ENCODE measurements around the gene PMS2.

The PMS2 gene

GRCh38 chr7:6028563-6028962, 19.7 kb upstream of the PMS2 start:
- no peak overlapping the region for H3K9ac ChIP-seq (ENCODE audit: low read depth, low read length)
- H3K9me3 ChIP-seq (ENCODE audit: control insufficient read depth, insufficient read depth, low read length) = no peaks in the 10 kb centered on the region
- H3K27ac ChIP-seq (ENCODE audit: low read depth, low read length) = no peak overlapping the region
- H3K36me3 ChIP-seq (ENCODE audit: control insufficient read depth, insufficient read depth, low read length) = peaks cover 95% of the 10 kb centered on the region
- H3K4me1 ChIP-seq (ENCODE audit: control insufficient read depth, insufficient read depth, low read length) = no peaks in the 10 kb centered on the region
- H3K4me3 ChIP-seq (ENCODE audit: low read depth, low read length) = no peak overlapping the region
- H3K27me3 ChIP-seq (ENCODE audit: control insufficient read depth, insufficient read depth, low read length) = no peaks in the 10 kb centered on the region

- Histone ChIP-seq H3K9me3 (ENCODE audit: control insufficient read depth, insufficient read depth, low read length) (no peaks in the 10 kb centered on the region), H3K4me1 (ENCODE audit: control insufficient read depth, insufficient read depth, low read length) (no peaks in the 10 kb centered on the region), H3K27ac (ENCODE audit: low read depth, low read length) (no peak overlapping the region), H3K36me3 (ENCODE audit: control insufficient read depth, insufficient read depth, low read length) (peaks cover 96% of the 10 kb centered on the region), H3K27me3 (ENCODE audit: control insufficient read depth, insufficient read depth, low read length) (no peaks in the 10 kb centered on the region), H3K9ac (ENCODE audit: low read depth, low read length) (no peak overlapping the region), H3K4me3 (ENCODE audit: low read depth, low read length) (no peak overlapping the region)
Measured at GRCh38 chr7:6027806-6028365, 19.0 kb upstream of the PMS2 start.

- no peak overlapping the region for H3K4me3 ChIP-seq (ENCODE audit: low read depth, low read length)
- no peaks in the 10 kb centered on the region for H3K27me3 ChIP-seq (ENCODE audit: control insufficient read depth, insufficient read depth, low read length)
- no peak overlapping the region for H3K27ac ChIP-seq (ENCODE audit: low read depth, low read length)
- peaks cover 96% of the 10 kb centered on the region for H3K36me3 ChIP-seq (ENCODE audit: control insufficient read depth, insufficient read depth, low read length)
- no peaks in the 10 kb centered on the region for H3K4me1 ChIP-seq (ENCODE audit: control insufficient read depth, insufficient read depth, low read length)
- H3K9ac ChIP-seq (ENCODE audit: low read depth, low read length) = no peak overlapping the region
- no peaks in the 10 kb centered on the region for H3K9me3 ChIP-seq (ENCODE audit: control insufficient read depth, insufficient read depth, low read length)
Measured at GRCh38 chr7:6026820-6027311, 18.0 kb upstream of the PMS2 start.

- H3K27ac ChIP-seq (ENCODE audit: low read depth, low read length) = no peak overlapping the region
- H3K4me1 ChIP-seq (ENCODE audit: control insufficient read depth, insufficient read depth, low read length) = no peaks in the 10 kb centered on the region
- H3K4me3 ChIP-seq (ENCODE audit: low read depth, low read length) = no peak overlapping the region
- no peaks in the 10 kb centered on the region for H3K9me3 ChIP-seq (ENCODE audit: control insufficient read depth, insufficient read depth, low read length)
- no peaks in the 10 kb centered on the region for H3K27me3 ChIP-seq (ENCODE audit: control insufficient read depth, insufficient read depth, low read length)
- peaks cover 98% of the 10 kb centered on the region for H3K36me3 ChIP-seq (ENCODE audit: control insufficient read depth, insufficient read depth, low read length)
- no peak overlapping the region for H3K9ac ChIP-seq (ENCODE audit: low read depth, low read length)
Measured at GRCh38 chr7:6026011-6026819, 17.4 kb upstream of the PMS2 start.

GRCh38 chr7:6023974-6024435, 15.2 kb upstream of the PMS2 start:
- no peak overlapping the region for H3K27ac ChIP-seq (ENCODE audit: low read depth, low read length)
- no peak overlapping the region for H3K9ac ChIP-seq (ENCODE audit: low read depth, low read length)
- no peaks in the 10 kb centered on the region for H3K4me1 ChIP-seq (ENCODE audit: control insufficient read depth, insufficient read depth, low read length)
- peaks cover 100% of the 10 kb centered on the region for H3K36me3 ChIP-seq (ENCODE audit: control insufficient read depth, insufficient read depth, low read length)
- no peaks in the 10 kb centered on the region for H3K9me3 ChIP-seq (ENCODE audit: control insufficient read depth, insufficient read depth, low read length)
- H3K27me3 ChIP-seq (ENCODE audit: control insufficient read depth, insufficient read depth, low read length) = no peaks in the 10 kb centered on the region
- H3K4me3 ChIP-seq (ENCODE audit: low read depth, low read length) = no peak overlapping the region

GRCh38 chr7:6022707-6023106, 13.9 kb upstream of the PMS2 start:
- Histone ChIP-seq H3K9me3 (ENCODE audit: control insufficient read depth, insufficient read depth, low read length) (no peaks in the 10 kb centered on the region), H3K27me3 (ENCODE audit: control insufficient read depth, insufficient read depth, low read length) (no peaks in the 10 kb centered on the region), H3K4me3 (ENCODE audit: low read depth, low read length) (no peak overlapping the region), H3K27ac (ENCODE audit: low read depth, low read length) (no peak overlapping the region), H3K9ac (ENCODE audit: low read depth, low read length) (no peak overlapping the region), H3K36me3 (ENCODE audit: control insufficient read depth, insufficient read depth, low read length) (peaks cover 98% of the 10 kb centered on the region), H3K4me1 (ENCODE audit: control insufficient read depth, insufficient read depth, low read length) (no peaks in the 10 kb centered on the region)

GRCh38 chr7:6020371-6021286, 11.8 kb upstream of the PMS2 start:
- no peaks in the 10 kb centered on the region for H3K9me3 ChIP-seq (ENCODE audit: control insufficient read depth, insufficient read depth, low read length)
- no peaks in the 10 kb centered on the region for H3K27me3 ChIP-seq (ENCODE audit: control insufficient read depth, insufficient read depth, low read length)
- H3K27ac ChIP-seq (ENCODE audit: low read depth, low read length) = no peak overlapping the region
- no peak overlapping the region for H3K4me3 ChIP-seq (ENCODE audit: low read depth, low read length)
- no peak overlapping the region for H3K9ac ChIP-seq (ENCODE audit: low read depth, low read length)
- H3K36me3 ChIP-seq (ENCODE audit: control insufficient read depth, insufficient read depth, low read length) = peaks cover 95% of the 10 kb centered on the region
- H3K4me1 ChIP-seq (ENCODE audit: control insufficient read depth, insufficient read depth, low read length) = no peaks in the 10 kb centered on the region

- Histone ChIP-seq H3K27ac (ENCODE audit: low read depth, low read length) (no peak overlapping the region), H3K4me3 (ENCODE audit: low read depth, low read length) (no peak overlapping the region), H3K36me3 (ENCODE audit: control insufficient read depth, insufficient read depth, low read length) (peaks cover 83% of the 10 kb centered on the region), H3K27me3 (ENCODE audit: control insufficient read depth, insufficient read depth, low read length) (no peaks in the 10 kb centered on the region), H3K9me3 (ENCODE audit: control insufficient read depth, insufficient read depth, low read length) (no peaks in the 10 kb centered on the region), H3K4me1 (ENCODE audit: control insufficient read depth, insufficient read depth, low read length) (no peaks in the 10 kb centered on the region), H3K9ac (ENCODE audit: low read depth, low read length) (no peak overlapping the region)
Measured at GRCh38 chr7:6016653-6016966, 7.8 kb upstream of the PMS2 start.

GRCh38 chr7:6015917-6016652, 7.2 kb upstream of the PMS2 start:
- no peak overlapping the region for H3K27ac ChIP-seq (ENCODE audit: low read depth, low read length)

GRCh38 chr7:6012355-6013104, 3.7 kb upstream of the PMS2 start:
- H3K9me3 ChIP-seq (ENCODE audit: control insufficient read depth, insufficient read depth, low read length) = no peaks in the 10 kb centered on the region
- H3K4me1 ChIP-seq (ENCODE audit: control insufficient read depth, insufficient read depth, low read length) = no peaks in the 10 kb centered on the region
- peaks cover 56% of the 10 kb centered on the region for H3K36me3 ChIP-seq (ENCODE audit: control insufficient read depth, insufficient read depth, low read length)
- no peak overlapping the region for H3K27ac ChIP-seq (ENCODE audit: low read depth, low read length)
- H3K4me3 ChIP-seq (ENCODE audit: low read depth, low read length) = no peak overlapping the region
- no peaks in the 10 kb centered on the region for H3K27me3 ChIP-seq (ENCODE audit: control insufficient read depth, insufficient read depth, low read length)
- no peak overlapping the region for H3K9ac ChIP-seq (ENCODE audit: low read depth, low read length)

More at GRCh38 chr7:6015917-6016652, 7.2 kb upstream of the PMS2 start:
- Histone ChIP-seq H3K27me3 (ENCODE audit: control insufficient read depth, insufficient read depth, low read length) (no peaks in the 10 kb centered on the region), H3K9me3 (ENCODE audit: control insufficient read depth, insufficient read depth, low read length) (no peaks in the 10 kb centered on the region), H3K36me3 (ENCODE audit: control insufficient read depth, insufficient read depth, low read length) (peaks cover 83% of the 10 kb centered on the region), H3K4me1 (ENCODE audit: control insufficient read depth, insufficient read depth, low read length) (no peaks in the 10 kb centered on the region), H3K4me3 (ENCODE audit: low read depth, low read length) (no peak overlapping the region), H3K9ac (ENCODE audit: low read depth, low read length) (no peak overlapping the region)

Data from HUES48 (cell line).